Stimulated activated CD8-positive, alpha-beta memory T cell treated with anti-CD3 and anti-CD28 coated beads, Interleukin-15, amount 100 ng/mL, for 4 hours (primary cell): ENCODE data around the gene TRPM7.
"Not testable (repeated sequence)": the region's sequence is repeated elsewhere in the genome, so short reads cannot be mapped to it uniquely, and the experiment has no call there.

Source experiments
- DNase-seq, 2 donors: peaks; one replicate each; pipeline ENCODE4 v3.0.0-alpha.2; 2020; ENCODE audit warnings: low read depth in 2 of 2

TRPM7 gene, protein sequence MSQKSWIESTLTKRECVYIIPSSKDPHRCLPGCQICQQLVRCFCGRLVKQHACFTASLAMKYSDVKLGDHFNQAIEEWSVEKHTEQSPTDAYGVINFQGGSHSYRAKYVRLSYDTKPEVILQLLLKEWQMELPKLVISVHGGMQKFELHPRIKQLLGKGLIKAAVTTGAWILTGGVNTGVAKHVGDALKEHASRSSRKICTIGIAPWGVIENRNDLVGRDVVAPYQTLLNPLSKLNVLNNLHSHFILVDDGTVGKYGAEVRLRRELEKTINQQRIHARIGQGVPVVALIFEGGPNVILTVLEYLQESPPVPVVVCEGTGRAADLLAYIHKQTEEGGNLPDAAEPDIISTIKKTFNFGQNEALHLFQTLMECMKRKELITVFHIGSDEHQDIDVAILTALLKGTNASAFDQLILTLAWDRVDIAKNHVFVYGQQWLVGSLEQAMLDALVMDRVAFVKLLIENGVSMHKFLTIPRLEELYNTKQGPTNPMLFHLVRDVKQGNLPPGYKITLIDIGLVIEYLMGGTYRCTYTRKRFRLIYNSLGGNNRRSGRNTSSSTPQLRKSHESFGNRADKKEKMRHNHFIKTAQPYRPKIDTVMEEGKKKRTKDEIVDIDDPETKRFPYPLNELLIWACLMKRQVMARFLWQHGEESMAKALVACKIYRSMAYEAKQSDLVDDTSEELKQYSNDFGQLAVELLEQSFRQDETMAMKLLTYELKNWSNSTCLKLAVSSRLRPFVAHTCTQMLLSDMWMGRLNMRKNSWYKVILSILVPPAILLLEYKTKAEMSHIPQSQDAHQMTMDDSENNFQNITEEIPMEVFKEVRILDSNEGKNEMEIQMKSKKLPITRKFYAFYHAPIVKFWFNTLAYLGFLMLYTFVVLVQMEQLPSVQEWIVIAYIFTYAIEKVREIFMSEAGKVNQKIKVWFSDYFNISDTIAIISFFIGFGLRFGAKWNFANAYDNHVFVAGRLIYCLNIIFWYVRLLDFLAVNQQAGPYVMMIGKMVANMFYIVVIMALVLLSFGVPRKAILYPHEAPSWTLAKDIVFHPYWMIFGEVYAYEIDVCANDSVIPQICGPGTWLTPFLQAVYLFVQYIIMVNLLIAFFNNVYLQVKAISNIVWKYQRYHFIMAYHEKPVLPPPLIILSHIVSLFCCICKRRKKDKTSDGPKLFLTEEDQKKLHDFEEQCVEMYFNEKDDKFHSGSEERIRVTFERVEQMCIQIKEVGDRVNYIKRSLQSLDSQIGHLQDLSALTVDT (N-terminal part only)

DNA sequence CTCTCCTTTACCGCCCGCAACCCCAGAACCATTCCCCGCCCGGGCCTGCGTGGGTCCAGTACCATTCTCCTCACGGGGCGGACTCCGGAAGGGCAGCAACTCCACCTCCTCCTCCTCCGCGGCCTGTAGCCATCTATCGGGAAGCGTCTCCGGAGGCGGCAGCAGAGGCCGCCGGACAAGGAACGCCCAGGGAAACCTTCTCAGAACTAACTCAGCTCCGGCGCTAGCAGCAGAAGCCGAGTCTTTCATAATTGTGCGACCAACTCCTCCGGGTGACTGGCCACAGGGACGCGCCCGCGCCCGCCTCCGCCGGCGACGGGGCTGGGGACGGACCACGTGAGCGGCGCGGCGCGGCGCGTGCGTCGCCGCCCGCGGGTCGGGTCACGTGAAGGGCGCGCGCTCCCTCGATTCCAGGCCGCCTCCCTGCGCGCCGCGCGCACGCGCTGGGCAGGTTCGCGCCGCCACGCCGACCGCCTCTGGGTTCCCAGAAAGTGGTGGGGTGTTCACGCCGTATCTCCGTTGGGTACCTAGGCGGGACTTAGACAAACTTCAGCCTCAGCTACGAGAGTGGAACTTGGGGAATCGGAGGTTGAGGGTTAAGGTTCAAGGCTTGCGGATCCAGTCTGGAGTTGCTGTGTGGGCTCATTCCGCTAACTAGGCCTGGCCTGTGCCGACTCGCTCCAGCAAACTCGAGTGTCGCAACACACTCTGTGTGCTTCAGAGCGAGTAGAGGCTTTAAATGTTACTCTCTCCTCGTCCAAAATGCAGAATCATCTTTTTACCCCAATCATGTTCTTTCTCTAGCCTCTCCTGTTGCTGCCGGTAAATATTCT lies at the start of gene TRPM7:
TRPM7 (minus strand) TSS at position 329 of the 833 bp plus-strand sequence; CDS start at position 65, 264 bp downstream.
- DNase-seq: peak; percentile 75 to 85

DNA sequence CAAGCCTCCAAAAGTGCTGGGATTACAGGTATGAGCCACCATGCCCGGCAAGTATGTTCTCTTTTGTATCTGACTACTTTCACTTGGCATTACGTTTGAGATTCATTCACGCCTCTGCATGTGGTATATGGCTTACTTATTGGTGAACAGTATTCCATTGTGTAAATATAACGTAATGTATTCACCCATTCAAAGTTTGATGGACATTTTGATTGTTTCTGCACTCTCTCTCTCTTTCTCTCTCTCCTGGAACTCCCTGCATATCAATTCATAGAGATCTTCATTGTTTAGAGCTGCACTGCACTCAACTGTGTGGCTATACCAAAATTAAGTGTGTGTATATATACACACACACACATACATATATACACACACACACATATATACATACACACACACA lies 48.6 kb upstream of the TRPM7 start:
- no peak for DNase-seq

DNA sequence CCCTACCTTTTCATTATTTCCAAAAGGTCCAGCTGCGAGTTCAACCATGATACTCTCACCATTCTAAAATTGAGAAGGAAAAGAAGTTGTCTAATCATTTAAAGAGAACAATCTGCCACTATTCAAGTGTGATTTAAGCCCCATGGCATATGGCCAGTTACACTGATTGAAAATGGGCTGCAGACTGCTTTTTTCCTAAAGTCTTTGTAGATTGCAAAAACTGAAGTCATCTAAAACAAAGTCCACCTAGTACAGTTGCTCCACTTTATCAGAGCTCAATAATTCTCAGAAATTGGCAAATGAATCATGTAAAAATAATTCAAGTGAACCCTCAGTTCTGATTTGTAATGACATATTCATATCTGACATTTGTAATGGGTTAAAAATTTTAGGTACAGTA lies 39.7 kb upstream of the TRPM7 start:
- no peak for DNase-seq

DNA sequence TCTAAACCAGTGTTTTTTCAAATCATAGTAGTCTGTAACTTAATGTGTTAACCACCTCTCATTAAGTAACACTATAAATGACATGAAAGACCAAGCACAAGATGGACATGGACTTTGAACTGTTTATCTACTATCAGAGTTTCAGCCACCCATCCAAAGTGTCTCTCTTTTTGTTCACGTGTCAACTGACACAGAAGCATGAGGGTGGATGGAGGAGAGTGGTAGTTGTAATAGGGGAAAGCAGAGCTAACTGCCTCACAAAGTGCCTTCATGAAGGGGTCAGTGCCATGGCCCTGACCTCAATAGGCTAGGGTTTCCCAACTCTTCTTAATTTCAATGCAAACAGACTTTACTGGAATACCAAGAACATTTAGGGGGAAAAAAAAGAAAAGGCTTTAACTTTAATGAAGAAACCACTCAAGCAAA lies 32.1 kb upstream of the TRPM7 start:
- no peak for DNase-seq

DNA sequence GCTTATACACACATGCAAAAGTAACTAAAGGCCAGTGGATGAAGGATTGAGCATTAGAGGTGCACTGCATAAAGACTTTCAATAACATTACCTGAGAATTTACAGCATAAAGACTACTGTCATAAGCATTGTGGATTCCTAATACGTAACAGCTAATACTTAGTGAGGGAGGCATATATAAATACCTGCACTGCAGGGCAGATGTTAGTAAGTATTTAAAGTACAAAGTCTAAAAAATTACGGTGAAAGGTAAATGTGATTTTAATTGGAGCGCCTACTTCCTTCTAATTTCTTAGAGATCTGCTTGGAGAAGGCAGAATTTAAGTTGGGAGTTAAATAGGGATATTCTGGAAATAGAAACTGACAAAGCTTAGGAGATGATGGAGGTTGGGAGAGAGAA lies 25.4 kb upstream of the TRPM7 start:
- DNase-seq: no peak

DNA sequence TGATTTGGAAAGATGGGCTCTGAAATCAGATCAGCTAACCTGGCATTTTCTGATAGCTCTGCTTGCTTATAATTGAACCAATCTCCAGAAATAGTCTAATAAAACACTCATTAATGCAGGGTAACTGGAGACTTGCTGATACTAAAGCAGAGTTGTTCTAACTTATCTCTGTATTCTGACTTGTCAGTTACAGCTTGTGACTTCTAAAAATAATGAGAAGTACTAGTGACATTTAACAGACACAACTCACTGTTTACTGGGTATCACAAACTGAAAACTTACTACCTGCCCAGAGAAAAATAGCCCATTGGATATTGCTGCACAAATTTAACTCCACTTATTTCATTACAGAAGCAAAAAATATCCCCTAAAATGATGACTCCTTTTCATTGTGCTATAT lies 24.0 kb upstream of the TRPM7 start:
- no peak for DNase-seq

DNA sequence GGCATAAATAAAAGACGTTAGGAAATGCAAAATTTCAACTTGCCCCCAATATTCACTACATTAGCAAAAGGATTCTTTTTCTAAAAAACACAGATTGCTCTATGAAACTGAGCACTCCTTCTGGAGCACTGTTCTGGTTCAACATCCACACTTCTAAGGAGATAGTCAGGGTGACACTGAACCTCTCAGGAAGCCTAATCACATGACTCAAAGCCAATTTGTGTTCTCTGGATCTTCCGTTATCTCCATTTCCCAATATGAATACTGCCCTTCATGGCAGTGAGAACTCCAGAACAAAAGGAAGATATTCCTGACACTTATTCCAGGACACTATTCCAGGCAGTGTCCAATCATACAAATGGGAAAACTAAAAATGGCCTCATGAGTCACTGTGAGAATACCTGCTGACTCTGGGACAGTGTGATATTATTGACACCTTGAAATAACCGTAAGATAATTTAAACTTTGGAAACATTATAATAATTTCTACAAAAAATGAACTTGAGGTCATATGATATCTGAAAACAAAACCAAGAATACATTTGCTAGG lies 21.4 kb upstream of the TRPM7 start:
- no peak for DNase-seq

DNA sequence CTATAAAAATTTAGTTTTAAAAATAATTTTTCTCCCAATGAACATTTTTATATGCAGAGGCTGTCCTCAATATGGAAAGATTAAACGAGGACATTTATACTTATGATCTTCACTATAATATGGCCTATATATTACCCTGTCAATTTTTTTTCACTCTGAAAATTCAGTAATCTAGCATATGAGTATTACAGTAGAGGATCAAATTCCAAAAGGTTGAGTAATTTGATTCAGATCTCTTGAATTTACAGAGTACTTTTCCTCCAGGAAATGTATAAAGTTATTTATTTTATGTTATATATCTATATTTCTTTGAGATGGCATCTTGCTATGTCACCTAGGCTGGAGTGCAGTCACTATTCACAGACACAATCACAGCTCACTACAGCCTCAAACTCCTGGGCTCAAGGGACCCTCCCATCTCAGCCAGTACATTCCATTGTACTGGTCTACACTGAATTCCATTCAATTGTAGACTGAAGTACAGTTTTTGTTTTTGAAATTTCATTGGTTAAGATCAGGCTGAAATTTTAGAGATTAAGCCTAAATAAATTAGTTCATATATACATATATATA lies 16.3 kb upstream of the TRPM7 start:
- DNase-seq: no peak

DNA sequence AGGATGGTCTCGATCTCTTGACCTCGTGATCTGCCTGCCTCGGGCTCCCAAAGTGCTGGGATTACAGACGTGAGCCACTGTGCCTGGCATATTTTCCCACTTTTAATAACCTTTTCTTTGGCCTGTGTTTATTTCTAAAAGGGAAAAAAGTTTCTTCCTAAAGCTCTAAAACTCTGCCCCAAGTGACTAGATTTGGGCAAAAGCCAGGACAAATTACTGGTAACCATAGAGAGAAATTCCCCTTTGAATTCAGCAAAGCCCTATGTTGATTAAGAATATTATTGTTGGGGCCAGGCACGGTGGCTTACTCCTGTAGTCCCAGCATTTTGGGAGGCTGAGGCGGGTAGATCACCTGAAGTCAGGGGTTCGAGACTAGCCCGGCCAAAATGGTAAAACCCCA lies 11.5 kb upstream of the TRPM7 start:
- DNase-seq: no peak

DNA sequence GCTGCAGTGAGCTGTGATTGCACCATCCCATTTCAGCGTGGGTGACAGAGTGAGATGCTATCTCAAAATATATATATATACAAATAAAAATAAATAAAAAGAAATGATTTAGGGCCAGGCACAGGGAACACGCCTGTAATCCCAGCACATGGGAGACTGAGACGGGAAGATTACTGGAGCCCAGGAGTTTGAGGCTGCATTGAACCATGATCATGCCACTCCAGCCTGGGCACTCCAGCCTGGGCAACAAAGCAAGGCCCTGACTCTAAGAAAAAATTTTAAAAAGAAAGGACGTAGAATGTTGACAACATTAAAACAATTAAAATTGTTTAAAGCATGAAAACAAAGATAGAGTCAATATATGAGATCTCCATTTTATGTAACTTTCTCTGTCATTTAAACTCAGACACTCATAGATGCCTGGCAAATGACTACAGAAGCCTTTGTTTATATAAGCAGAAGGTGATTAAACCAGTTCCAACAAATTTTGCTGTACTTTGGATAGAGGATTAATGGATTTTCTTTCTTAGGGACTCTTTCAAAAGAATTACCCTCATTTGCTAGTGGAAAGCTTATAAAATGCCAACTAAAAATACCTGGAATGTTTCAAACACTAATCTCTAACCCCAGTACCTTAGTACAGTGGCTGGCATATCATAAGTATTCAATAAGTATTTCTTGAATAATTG lies 10.7 kb upstream of the TRPM7 start:
- no peak for DNase-seq

DNA sequence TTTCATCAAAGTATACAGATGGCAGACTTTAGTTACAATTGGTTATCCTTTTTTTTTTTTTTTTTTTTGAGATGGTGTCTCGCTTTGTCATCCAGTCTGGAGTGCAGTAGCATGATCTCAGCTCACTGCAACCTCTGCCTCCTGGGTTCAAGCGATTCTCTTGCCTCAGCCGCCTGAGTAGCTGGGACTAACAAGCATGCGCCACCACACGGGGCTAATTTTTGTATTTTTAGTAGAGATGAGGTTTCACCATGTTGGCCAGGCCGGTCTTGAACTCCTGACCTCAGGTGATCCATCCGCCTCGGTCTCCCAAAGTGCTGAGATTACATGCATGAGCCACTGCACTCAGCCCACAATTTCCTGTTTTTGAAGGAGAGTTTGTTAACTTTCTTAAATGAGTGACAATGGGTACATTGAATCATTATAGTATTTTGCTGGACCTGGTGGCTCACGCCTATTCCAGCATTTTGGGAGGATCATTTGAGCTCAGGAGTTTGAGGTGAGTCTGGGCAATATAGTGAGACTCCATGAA lies 8.1 kb upstream of the TRPM7 start:
- DNase-seq: not testable (repeated sequence)

DNA sequence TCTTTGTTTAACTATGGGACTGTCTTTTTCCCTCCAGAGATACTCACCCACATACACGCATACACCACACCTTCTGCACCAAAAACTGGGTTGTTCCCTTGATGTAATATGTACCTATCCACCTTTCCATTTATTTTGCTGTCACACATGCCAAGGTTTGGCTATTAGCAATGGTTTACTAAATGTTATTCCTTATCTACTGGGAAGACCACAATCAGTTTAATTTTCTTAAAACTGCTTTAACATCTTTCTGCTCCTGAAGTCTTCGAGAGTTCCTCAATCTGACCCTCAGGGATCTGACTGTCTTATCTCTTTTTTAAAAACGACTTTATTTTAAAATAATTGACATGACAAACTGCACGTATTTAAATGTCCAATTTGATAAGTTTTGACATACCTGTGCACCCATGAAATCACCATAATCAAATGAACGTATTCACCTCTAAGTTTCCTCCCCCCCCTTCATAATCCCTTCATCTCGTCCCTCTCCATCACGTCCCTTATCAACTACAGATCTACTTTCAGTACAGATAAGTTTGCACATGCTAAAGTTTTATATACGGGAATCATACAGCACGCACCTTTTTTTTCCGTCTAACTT lies 805 bp upstream of the TRPM7 start:
- no peak for DNase-seq

DNA sequence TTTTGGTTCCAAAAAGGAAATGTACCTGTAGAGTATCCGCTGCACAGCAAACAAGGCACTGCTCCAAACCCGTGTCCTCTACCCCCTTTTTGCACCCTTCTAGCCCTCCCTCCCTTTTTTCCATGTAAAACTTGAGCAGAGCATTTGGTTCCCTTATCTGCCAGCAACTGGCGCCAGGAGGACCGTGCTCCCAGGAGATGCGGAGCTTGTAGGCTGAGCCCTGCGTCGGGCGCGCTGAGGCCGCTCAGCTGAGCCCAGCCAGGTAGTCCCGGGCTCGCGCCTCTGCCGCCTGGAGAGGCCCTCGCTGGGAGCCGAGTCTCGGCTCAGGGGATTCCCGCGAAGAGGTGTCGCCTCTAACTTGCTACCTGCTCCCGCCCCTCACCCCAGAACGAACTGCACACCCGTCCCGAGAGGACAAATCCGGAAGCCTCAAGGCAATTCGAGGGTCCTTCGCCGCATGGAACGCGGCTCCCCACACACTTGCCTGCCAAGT lies 575 bp downstream of the TRPM7 start:
- peak; percentile 57 to 59 for DNase-seq

DNA sequence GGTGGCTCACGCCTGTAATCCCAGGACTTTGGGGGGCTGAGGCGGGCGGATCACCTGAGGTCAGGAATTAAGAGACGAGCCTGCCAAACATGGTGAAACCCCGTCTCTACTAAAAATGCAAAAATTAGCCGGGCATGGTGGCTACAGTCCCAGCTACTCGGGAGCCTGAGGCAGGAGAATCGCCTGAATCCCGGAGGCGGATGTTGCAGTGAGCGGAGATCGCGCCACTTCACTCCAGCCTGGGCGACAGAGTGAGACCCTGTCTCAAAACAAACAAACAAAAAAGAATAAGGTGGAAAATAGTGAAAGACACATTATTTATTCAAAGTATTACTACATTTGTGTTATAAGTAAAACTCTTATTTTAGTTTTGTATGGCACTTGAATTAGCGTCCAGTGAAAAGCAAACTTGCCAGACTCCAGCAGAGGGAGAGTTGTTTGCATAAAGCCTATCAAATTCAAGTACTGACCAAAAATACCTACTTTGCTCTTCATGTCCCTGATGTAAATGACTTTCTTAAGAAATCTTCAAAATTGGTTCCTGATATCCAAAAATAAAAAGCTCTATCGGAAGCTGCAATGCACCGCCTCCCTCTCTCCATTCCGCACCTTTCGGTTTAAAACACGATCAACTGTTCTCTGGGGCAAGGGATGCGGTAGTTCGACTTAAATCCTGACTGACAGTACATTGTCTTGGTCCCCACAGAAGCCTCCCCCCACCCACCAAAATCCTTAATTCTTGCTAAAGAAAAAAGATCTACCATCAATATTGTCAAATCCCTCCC lies 1.2 kb downstream of the TRPM7 start:
- no peak for DNase-seq

DNA sequence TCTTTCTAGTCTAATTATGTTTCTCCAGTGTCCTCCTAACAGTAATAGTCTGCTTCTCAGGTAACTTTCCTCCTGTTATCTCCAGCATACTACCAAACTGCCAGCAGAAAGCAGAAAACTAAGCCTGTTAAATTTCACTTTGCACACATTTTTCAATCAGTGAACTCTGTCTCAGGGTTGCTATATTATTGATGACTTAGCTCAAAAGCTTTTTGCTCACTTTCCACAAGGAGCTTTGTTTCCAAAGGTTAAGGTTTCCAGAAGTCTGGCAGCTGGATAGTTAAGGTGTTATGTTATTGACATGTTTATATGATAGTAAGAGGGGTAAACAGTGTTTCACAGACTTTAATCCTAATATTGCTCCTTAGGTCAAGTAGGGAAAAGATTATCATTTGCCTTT lies 5.1 kb downstream of the TRPM7 start:
- no peak for DNase-seq

DNA sequence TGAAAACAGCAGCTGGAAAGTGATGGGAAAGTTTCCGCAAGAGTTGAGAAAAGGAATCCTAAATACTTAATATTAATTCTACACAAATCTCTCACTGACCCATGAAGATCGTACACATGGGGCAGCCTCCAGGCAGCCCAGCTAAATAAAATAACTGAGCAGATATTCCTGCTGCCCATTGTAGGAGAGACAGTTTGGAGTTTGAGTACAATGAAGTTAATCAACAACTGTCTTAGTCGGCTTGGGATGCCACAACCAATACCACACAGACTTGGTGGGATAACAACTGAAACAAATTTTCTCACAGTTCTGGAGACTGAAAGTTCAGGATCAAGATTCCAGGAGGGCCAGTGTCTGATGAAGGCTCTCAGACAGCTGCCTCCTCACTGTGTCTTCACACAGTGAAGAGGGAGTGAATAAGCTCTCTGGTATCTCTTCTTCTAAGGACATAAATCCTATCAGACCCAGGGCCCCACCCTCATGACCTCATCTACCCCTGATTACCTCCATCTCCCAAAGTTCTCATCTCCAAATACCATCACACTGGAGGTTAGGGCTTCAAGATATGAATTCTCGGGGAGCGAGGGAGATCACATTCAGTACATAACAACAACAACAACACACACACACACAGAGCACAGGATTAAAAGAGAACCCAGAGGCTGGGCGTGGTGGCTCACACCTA lies 9.7 kb downstream of the TRPM7 start:
- no peak for DNase-seq

DNA sequence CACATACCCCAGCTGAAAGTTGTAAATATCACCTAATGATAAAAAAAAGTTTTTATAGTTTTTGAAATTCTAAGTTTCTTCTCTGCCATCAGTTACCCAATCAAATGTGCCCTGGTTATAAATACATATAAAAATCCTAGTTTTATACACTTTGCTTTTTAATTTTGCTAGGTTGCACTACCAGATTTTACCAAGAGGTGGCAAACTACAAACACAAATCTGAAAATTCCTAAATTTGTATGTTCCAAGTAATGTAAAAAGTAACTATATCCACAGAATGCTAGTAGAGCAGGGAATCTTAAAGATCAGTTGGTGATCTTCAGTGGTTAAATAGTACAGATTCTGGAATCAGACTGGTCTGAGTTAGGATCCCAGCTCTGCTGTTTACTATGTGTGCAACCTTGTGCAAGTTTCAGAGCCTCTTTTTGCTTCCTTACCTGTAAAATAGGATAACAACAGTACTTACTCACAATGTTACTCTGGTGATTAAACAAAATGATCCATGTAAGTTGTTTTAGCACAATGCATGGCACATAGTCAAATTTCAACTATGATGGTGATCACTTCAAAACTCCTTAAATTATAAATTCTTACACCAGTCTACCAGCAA lies 11.0 kb downstream of the TRPM7 start:
- DNase-seq: no peak
